ENCODE measurements around the gene TSPEAR. TPM values are rescaled to one million over a fixed set of nuclear protein-coding genes. Genes with fewer than 3 reads are reported as not detected.

The TSPEAR gene
- total RNA-seq, 6 experiments from 2014 or later = not detected

DNA sequence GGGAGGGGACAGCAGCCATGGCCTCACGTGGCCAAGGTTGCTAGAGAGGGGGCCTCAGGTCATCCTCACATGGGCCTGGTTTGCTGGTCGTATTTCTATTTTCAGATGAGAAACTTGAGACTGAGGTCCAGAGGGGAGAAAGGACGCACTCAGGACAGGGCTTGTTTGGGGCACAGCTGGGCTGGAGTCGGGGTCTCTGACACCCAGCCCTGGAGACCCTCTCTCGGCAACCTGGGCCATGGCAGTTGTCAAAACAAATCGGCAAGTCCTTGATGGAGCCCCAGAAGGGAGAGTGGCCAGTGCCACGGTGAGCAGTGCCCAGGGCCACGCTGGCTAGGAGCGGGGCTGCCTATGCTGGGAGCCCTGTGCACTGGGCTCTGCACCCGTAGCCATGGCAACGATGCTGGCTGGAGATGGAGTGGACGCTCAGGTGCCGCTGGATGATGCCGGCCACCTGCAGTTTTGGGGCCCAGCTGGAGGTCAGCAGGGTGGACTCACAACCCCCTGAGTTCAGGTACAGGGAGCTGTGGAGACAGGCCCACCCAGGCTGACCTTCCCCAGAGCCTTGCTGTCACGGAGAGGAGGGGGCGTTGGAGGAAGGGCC lies 244.9 kb downstream of the TSPEAR start:
- DNase-seq (no peak), ATAC-seq (no peak)
- Histone ChIP-seq H3K36me3 (no peaks in the 10 kb centered on the region), H3K9me3 (no peaks in the 10 kb centered on the region), H3K4me1 (peaks cover 0 to 14% (median 7%) of the 10 kb centered on the region in 4 donors), H3K4me3 (no peak overlapping the region), H3K27ac (no peak overlapping the region), H3K27me3 (no peaks in the 10 kb centered on the region)
- 93% methylated on average over 2 of the region's 16 CpGs for WGBS (ENCODE audit: insufficient coverage, low coverage, low lambda C conversion rate, missing lambda C conversion rate)
- intact Hi-C loops (cut with DNase I) = no loop called here
- TF ChIP-seq, protein P1, sequence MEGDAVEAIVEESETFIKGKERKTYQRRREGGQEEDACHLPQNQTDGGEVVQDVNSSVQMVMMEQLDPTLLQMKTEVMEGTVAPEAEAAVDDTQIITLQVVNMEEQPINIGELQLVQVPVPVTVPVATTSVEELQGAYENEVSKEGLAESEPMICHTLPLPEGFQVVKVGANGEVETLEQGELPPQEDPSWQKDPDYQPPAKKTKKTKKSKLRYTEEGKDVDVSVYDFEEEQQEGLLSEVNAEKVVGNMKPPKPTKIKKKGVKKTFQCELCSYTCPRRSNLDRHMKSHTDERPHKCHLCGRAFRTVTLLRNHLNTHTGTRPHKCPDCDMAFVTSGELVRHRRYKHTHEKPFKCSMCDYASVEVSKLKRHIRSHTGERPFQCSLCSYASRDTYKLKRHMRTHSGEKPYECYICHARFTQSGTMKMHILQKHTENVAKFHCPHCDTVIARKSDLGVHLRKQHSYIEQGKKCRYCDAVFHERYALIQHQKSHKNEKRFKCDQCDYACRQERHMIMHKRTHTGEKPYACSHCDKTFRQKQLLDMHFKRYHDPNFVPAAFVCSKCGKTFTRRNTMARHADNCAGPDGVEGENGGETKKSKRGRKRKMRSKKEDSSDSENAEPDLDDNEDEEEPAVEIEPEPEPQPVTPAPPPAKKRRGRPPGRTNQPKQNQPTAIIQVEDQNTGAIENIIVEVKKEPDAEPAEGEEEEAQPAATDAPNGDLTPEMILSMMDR (IDR thresholded peaks at IDR 0.05) = no peak
- no peak for TF ChIP-seq POLR2A (IDR thresholded peaks at IDR 0.05)

DNA sequence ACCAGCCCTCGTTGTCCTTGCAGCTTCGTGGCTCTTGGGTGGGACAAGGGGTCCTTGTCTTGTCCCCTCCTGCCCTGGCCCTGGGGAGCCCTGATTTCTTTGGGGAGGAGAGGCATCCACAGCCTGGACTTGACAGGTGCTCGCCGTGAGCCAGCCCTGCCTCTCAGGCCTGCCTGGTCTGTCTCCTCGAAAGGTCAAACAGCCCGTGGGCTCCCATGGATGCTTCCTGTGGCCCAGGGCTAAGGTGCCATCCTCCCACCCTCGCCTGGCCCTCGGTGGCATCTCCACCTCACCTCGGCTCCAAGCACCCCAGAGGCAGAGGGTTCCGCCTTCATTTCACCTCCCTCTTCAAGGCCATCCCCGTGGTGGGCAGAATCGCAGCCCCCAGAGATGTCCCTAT lies 247.0 kb downstream of the TSPEAR start:
- H3K4me3 ChIP-seq = no peak overlapping the region
- H3K4me1 ChIP-seq = peaks cover 0 to 27% (median 11%) of the 10 kb centered on the region in 4 donors
- intact Hi-C loops (cut with DNase I) = no loop called here
- H3K36me3 ChIP-seq = no peaks in the 10 kb centered on the region
- TF ChIP-seq, protein P1 (IDR thresholded peaks at IDR 0.05) = no peak
- no peak for TF ChIP-seq POLR2A (IDR thresholded peaks at IDR 0.05)
- H3K27ac ChIP-seq = no peak overlapping the region
- H3K9me3 ChIP-seq = no peaks in the 10 kb centered on the region
- no peak for DNase-seq
- H3K27me3 ChIP-seq = no peaks in the 10 kb centered on the region
- WGBS (ENCODE audit: insufficient coverage, low coverage, low lambda C conversion rate, missing lambda C conversion rate) = no CpG with 5 or more reads among the region's 12 CpGs
- ATAC-seq = no peak

DNA sequence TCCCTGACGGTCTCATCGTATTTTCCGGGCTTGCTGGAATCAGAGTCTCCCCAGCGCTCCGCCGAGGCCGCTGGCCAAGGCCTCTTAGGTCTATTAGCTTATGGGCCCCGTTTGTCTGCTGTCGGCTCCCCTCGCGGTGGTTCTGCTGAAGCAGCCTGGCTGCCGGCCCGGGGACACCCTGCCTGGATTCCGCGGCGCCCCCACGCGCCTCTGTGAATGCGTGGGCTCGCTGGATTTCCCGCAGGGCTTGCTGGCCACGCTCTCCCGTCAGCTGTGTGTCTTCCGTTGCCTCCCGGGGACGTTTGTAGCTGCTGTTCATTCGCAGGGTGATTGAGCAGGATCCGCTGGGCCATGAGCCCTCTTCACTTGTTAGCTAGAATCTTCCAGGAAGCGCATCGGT lies 247.6 kb downstream of the TSPEAR start:
- no peak for ATAC-seq
- WGBS (ENCODE audit: insufficient coverage, low coverage, low lambda C conversion rate, missing lambda C conversion rate) = 82% methylated on average over 10 of the region's 30 CpGs

DNA sequence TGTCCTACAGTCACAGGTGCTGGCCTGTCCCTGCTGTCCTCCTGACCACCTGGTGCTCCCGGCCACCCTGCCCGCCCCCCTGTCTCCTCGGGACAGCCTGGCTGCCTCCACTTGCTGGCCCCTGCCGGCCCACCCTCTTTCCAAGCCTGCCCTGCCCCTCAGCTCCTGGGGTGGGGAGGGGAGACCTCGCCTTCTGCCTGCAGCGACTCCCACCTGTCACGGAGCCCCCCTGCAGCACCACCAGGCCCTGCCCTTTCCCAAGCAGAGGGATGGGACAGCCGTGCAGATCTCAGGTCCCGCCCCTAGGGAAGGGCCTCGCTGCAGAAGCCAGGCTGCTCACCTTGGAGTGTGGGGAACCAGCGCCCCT lies 248.6 kb downstream of the TSPEAR start:
- intact Hi-C loops (cut with DNase I) = no loop called here
- WGBS (ENCODE audit: insufficient coverage, low coverage, low lambda C conversion rate, missing lambda C conversion rate) = 100% methylated on average over 4 of the region's 11 CpGs
- no peaks in the 10 kb centered on the region for H3K36me3 ChIP-seq
- TF ChIP-seq, protein P1 (IDR thresholded peaks at IDR 0.05) = no peak
- TF ChIP-seq POLR2A (IDR thresholded peaks at IDR 0.05) = no peak
- no peaks in the 10 kb centered on the region for H3K9me3 ChIP-seq
- no peak for ATAC-seq
- H3K27ac ChIP-seq = no peak overlapping the region
- H3K4me3 ChIP-seq = no peak overlapping the region
- no peaks in the 10 kb centered on the region for H3K27me3 ChIP-seq
- DNase-seq = peak in 1 of 3 donors; percentile 45
- H3K4me1 ChIP-seq = peaks cover 0 to 38% (median 16%) of the 10 kb centered on the region in 4 donors

More for the DNA sequence above, 247.6 kb downstream of the TSPEAR start:
- Histone ChIP-seq H3K27me3 (no peaks in the 10 kb centered on the region), H3K9me3 (no peaks in the 10 kb centered on the region), H3K4me3 (no peak overlapping the region), H3K4me1 (peaks cover 0 to 33% (median 13%) of the 10 kb centered on the region in 4 donors), H3K27ac (no peak overlapping the region), H3K36me3 (no peaks in the 10 kb centered on the region)
- intact Hi-C loops (cut with DNase I) = no loop called here
- no peak for TF ChIP-seq POLR2A (IDR thresholded peaks at IDR 0.05)
- TF ChIP-seq, protein P1 (IDR thresholded peaks at IDR 0.05) = no peak
- DNase-seq = no peak

Measured in right lobe of liver (tissue), 6 donors.